Effector memory CD4-positive, alpha-beta T cell (primary cell): Measurements from ENCODE around the gene RNASE12.

Experiments used
- DNase-seq, 3 donors: peaks; one replicate each; pipeline ENCODE4 v3.0.0-alpha.2; 2020
- H3K27ac ChIP-seq: 2 replicates; pipeline ENCODE4 v1.7.0; 2013; ENCODE audit warnings: mild to moderate bottlenecking, low read length, moderate library complexity; ENCODE audit not compliant: insufficient read depth, poor library complexity, severe bottlenecking
- H3K27me3 ChIP-seq: replicated peaks from 2 replicates; pipeline ENCODE4 v1.7.0; 2013; ENCODE audit warnings: mild to moderate bottlenecking, low read length; ENCODE audit not compliant: insufficient read depth, control insufficient read depth, poor library complexity, severe bottlenecking
- H3K36me3 ChIP-seq: 2 replicates; pipeline ENCODE4 v1.7.0; 2013; ENCODE audit warnings: mild to moderate bottlenecking, low read length, moderate library complexity; ENCODE audit not compliant: control insufficient read depth, insufficient read depth
- H3K4me1 ChIP-seq: 2 replicates; pipeline ENCODE4 v1.7.0; 2013; ENCODE audit warnings: low read length, mild to moderate bottlenecking; ENCODE audit not compliant: control insufficient read depth, insufficient read depth, poor library complexity, severe bottlenecking
- H3K4me3 ChIP-seq: 2 replicates; pipeline ENCODE4 v1.7.0; 2013; ENCODE audit warnings: low read length, low read depth, mild to moderate bottlenecking; ENCODE audit not compliant: insufficient read depth, poor library complexity, severe bottlenecking
- H3K9me3 ChIP-seq: 2 replicates; pipeline ENCODE4 v1.7.0; 2013; ENCODE audit warnings: mild to moderate bottlenecking, low read length, moderate library complexity; ENCODE audit not compliant: control insufficient read depth

RNASE12 gene

DNA sequence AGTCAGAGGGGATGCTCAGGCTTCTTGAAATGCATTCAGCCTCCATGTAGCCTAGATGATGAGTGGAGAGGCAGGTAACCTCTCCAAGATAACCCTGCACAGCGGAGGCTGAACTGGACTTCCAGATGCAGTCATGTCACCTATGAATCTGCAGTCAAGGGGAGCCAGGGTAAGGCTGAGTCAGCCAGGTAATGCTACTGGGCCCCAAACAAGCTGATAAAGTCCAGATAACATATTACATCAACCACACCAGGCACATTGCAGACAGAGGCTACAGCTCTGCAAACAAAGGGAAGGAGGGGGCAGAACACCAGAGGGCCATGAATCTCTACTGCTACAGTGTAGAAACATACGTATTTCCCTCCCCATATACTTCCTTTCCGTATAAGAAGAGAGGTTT is 44.3 kb downstream of the RNASE12 start:
- Histone ChIP-seq H3K4me1 (no peaks in the 10 kb centered on the region), H3K27me3 (no peaks in the 10 kb centered on the region), H3K27ac (no peak overlapping the region), H3K9me3 (no peaks in the 10 kb centered on the region), H3K36me3 (no peaks in the 10 kb centered on the region), H3K4me3 (no peak overlapping the region)
- no peak for DNase-seq
